GM21390 (cell line): Measurements from ENCODE around the gene SP6.

Experiments used
- ATAC-seq: cut with Tn5 transposase; IDR thresholded peaks from one replicate; pipeline ENCODE4 v1.9.1; 2021; ENCODE audit not compliant: unreplicated experiment

SP6 gene

GRCh38 chr17:47879776-47880454 is 29.0 kb upstream of the SP6 start:
- no peak for ATAC-seq

- no peak for ATAC-seq
Measured at GRCh38 chr17:47879028-47879585, 28.1 kb upstream of the SP6 start.

GRCh38 chr17:47878203-47879027 is 27.5 kb upstream of the SP6 start:
- ATAC-seq, result no peak

GRCh38 chr17:47877368-47878034 is 26.5 kb upstream of the SP6 start:
- no peak for ATAC-seq

- no peak for ATAC-seq
Measured at GRCh38 chr17:47875011-47875985, 24.3 kb upstream of the SP6 start.

- ATAC-seq, result no peak
Measured at GRCh38 chr17:47873200-47874090, 22.5 kb upstream of the SP6 start.

GRCh38 chr17:47872651-47873161 is 21.7 kb upstream of the SP6 start:
- no peak for ATAC-seq

- no peak for ATAC-seq
Measured at GRCh38 chr17:47872019-47872650, 21.2 kb upstream of the SP6 start.

GRCh38 chr17:47871048-47871447 is 20.1 kb upstream of the SP6 start:
- ATAC-seq, result no peak

- no peak for ATAC-seq
Measured at GRCh38 chr17:47870056-47870455, 19.1 kb upstream of the SP6 start.

GRCh38 chr17:47869114-47869513 is 18.2 kb upstream of the SP6 start:
- no peak for ATAC-seq

- no peak for ATAC-seq
Measured at GRCh38 chr17:47867813-47868533, 17.0 kb upstream of the SP6 start.

- no peak for ATAC-seq
Measured at GRCh38 chr17:47866941-47867340, 16.0 kb upstream of the SP6 start.

- ATAC-seq, result no peak
Measured at GRCh38 chr17:47864791-47865216, 13.8 kb upstream of the SP6 start.

DNA sequence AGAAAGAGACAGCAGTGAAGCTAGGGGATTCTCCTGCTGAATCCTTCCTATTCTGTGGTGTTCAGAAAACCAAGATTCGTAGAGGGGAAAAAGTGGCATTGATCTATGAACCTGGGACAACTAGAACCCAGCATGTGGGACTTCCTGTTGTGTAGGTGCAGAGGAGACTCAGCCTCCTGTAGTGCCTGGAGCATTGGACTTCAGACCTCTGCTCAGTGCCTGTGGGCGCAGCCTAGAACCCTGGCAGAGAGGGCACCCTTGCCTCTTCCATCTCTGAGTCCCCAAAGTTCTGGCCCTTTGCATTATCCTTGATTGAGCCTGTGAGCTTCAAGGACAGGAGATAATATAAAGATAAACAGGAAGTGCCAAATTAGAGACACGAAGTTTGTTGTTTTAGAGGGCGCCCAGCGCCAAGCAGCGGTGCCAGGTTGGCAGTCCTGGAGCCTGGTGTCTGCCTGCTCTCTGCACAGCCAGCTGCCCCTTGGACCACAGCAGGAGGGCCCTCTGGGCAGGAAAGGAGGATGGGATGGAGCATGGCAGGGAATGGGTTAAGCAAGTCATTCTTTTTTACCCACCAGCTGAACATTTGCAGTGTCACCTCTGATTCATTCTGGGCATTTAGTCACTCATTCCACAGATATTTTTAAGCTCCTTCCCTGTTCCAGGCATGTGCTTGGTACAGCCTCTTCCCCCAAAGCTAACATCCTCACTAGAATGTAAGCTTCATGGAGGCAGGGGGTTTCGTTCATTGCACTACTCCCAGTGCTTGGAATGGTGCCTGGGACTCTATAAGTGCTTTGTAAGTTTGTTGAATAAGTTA is 11.9 kb upstream of the SP6 start:
- no peak for ATAC-seq

- no peak for ATAC-seq
Measured at GRCh38 chr17:47860386-47860785, 9.4 kb upstream of the SP6 start.
